HT1080 (cell line): ENCODE results near the gene RHCG. TPM values are rescaled to one million over a fixed set of nuclear protein-coding genes. Genes with fewer than 3 reads are reported as not detected.

Experiments
- DNase-seq: peaks from one replicate; pipeline ENCODE4 v3.0.0-alpha.2; 2015; ENCODE audit warnings: low read depth
- total RNA-seq: library from RNA; depleted of rRNA; stranded (reverse); fragments of >200 nt; shearing (Covaris generic); gene quantifications from 2 replicates; pipeline ENCODE4 v1.2.3, GENCODE V29; 2014

Gene RHCG
- total RNA-seq, 1 experiment from 2014 or later, result not detected

GRCh38 chr15:89504166-89504565 lies 7.8 kb upstream of the RHCG start:
- DNase-seq, result no peak

- no peak for DNase-seq
Observed at GRCh38 chr15:89502867-89503595, 6.6 kb upstream of the RHCG start.

GRCh38 chr15:89501646-89502045 lies 5.3 kb upstream of the RHCG start:
- DNase-seq, result no peak

GRCh38 chr15:89500397-89501270 lies 4.3 kb upstream of the RHCG start:
- DNase-seq, result no peak

GRCh38 chr15:89499156-89499555 lies 2.8 kb upstream of the RHCG start:
- DNase-seq, result no peak

GRCh38 chr15:89498574-89498906 lies 2.2 kb upstream of the RHCG start:
- no peak for DNase-seq

GRCh38 chr15:89497231-89497630 lies 848 bp upstream of the RHCG start:
- DNase-seq, result no peak

GRCh38 chr15:89495638-89496145 lies 691 bp downstream of the RHCG start:
- DNase-seq, result no peak

- DNase-seq, result no peak
Observed at GRCh38 chr15:89494941-89495637, 1.3 kb downstream of the RHCG start.

GRCh38 chr15:89494031-89494430 lies 2.4 kb downstream of the RHCG start:
- DNase-seq, result no peak

GRCh38 chr15:89492934-89493631 lies 3.3 kb downstream of the RHCG start:
- no peak for DNase-seq

- peak; percentile 31 for DNase-seq
Observed at GRCh38 chr15:89492111-89492641, 4.2 kb downstream of the RHCG start.

- DNase-seq, result no peak
Observed at GRCh38 chr15:89490814-89491315, 5.5 kb downstream of the RHCG start.

GRCh38 chr15:89490081-89490813 lies 6.1 kb downstream of the RHCG start:
- no peak for DNase-seq

- DNase-seq, result no peak
Observed at GRCh38 chr15:89489376-89489775, 7.0 kb downstream of the RHCG start.

- DNase-seq, result no peak
Observed at GRCh38 chr15:89487791-89488190, 8.6 kb downstream of the RHCG start.

GRCh38 chr15:89486726-89487050 lies 9.7 kb downstream of the RHCG start:
- no peak for DNase-seq

GRCh38 chr15:89483079-89483478 lies 13.3 kb downstream of the RHCG start:
- DNase-seq, result no peak

- peak; percentile 31 for DNase-seq
Observed at GRCh38 chr15:89482139-89482538, 14.2 kb downstream of the RHCG start.

- DNase-seq, result no peak
Observed at GRCh38 chr15:89480505-89480904, 15.9 kb downstream of the RHCG start.
